ENCODE results near the gene IGFBPL1. TPM values are rescaled to one million over a fixed set of nuclear protein-coding genes. Genes with fewer than 3 reads are reported as not detected.

The IGFBPL1 gene
- total RNA-seq, 1 donor from 2014 or later: 0.35 TPM

DNA sequence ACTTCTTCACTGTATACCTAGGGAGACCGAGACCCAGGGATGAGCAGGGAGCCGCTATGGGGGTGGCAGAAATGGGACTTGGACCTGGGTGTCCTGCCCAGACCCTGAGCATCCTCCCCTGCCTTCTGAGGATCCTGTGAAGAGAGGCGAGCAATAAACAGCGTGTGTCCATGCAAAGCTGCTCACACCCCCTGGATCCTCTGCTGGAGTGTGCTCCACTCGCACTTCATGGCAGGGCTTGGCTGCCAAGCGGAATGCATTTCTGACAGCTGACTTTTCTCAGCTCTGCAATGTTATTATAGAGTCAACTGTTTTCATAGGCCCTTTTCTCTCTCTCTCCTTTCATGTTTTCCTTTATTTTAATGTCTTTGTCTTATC, 62.8 kb downstream of the IGFBPL1 start:
- H3K36me3 ChIP-seq: no peaks in the 10 kb centered on the region
- no peaks in the 10 kb centered on the region for H3K9me3 ChIP-seq
- H3K27me3 ChIP-seq (ENCODE audit: low read depth): no peaks in the 10 kb centered on the region
- H3K27ac ChIP-seq: no peak overlapping the region
- TF ChIP-seq CTCF (IDR thresholded peaks at IDR 0.05): no peak
- H3K4me1 ChIP-seq: peaks cover 9% of the 10 kb centered on the region
- ATAC-seq (peak in 1 of 2 donors; percentile 29), DNase-seq (no peak)
- no peak overlapping the region for H3K4me3 ChIP-seq
- intact Hi-C loops (cut with DNase I): no loop called here

DNA sequence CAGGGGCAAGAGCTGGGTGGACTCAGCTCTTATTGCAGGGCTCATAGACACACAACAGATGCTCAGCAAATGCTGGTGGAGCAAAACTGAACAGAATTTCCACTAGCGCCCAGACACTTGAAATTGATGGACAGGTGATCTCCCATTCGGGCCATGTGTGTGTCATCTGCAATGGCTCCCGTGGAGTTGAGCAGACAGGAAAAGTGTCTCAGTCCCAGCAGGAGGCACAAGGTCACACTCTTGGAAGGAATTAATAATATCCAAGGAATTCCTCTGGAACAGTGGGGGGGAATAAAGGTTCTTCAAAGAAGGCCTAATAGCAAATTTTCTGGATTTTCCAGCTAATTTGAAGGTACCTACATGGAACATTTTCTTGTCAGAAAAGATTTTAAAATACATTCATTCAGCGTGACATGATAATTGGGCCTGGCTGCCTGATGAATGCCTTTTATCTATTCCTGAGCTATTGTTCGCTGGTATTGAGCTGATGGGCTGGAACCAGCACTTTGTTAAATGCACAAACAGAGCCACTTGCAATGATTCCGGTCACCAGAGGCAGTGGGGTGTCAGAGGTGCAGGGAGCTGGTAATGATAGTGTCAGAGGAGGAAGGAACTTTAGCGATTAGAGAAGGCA, 63.3 kb downstream of the IGFBPL1 start:
- Histone ChIP-seq H3K4me3 (no peak overlapping the region), H3K27me3 (ENCODE audit: low read depth) (no peaks in the 10 kb centered on the region), H3K36me3 (no peaks in the 10 kb centered on the region), H3K27ac (no peak overlapping the region), H3K9me3 (no peaks in the 10 kb centered on the region), H3K4me1 (peaks cover 9% of the 10 kb centered on the region)
- DNase-seq (no peak), ATAC-seq (no peak)
- no peak for TF ChIP-seq CTCF (IDR thresholded peaks at IDR 0.05)
- intact Hi-C loops (cut with DNase I): no loop called here

- no peaks in the 10 kb centered on the region for H3K27me3 ChIP-seq (ENCODE audit: low read depth)
- no peak overlapping the region for H3K27ac ChIP-seq
Measured at GRCh38 chr9:38359689-38360385, 64.4 kb downstream of the IGFBPL1 start.

GRCh38 chr9:38359297-38359653, 65.0 kb downstream of the IGFBPL1 start:
- intact Hi-C loops (cut with DNase I): no loop called here
- Histone ChIP-seq H3K4me3 (no peak overlapping the region), H3K36me3 (no peaks in the 10 kb centered on the region), H3K4me1 (peaks cover 9% of the 10 kb centered on the region), H3K9me3 (no peaks in the 10 kb centered on the region), H3K27me3 (ENCODE audit: low read depth) (no peaks in the 10 kb centered on the region), H3K27ac (no peak overlapping the region)
- TF ChIP-seq CTCF (IDR thresholded peaks at IDR 0.05): no peak
- DNase-seq (no peak), ATAC-seq (no peak)

More at GRCh38 chr9:38359689-38360385, 64.4 kb downstream of the IGFBPL1 start:
- TF ChIP-seq CTCF (IDR thresholded peaks at IDR 0.05): no peak
- DNase-seq (no peak), ATAC-seq (no peak)
- H3K36me3 ChIP-seq: no peaks in the 10 kb centered on the region
- intact Hi-C loops (cut with DNase I): no loop called here
- H3K9me3 ChIP-seq: no peaks in the 10 kb centered on the region
- H3K4me1 ChIP-seq: peaks cover 9% of the 10 kb centered on the region
- H3K4me3 ChIP-seq: no peak overlapping the region

DNA sequence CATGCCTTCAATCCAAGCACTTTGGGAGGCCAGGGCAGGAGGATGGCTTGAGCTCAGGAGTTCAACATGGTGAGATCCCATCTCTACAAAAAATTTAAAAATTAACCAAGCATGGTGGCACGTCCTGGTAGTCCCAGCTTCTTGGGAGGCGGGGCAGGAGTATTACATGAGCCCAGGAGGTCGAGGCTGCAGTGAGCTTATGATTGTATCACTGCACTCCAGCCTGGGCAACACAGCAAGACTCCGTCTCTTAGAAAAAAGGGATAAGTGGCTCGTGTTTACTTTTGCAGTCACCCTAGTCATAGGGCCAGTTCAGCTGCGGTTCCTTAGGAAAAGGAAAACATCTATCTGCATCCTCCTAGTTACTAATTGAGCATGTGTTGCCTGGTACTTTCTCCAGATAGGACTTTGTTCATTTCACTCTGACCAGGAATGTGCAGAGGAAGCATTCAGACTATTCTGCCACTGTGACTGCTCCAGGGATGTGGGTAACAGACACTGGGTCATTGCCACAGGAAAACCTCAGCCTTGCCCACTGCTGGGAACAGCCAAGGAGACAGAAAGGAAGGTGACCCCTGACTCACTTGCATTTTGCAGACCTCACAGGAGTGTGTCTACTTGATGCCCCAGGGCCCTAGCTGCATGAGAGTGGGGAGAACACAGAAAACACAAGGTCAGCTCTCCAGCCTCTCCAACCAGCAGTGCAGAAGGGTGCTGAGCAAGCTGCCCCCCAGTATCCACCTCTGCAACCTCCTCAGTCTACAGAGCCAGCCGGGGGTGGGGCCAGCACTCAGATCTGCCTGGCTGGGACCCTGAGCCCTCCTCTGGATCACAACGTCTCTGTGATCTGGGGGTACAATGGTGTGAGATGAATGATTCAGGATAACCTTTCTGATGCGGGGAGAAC, 65.6 kb downstream of the IGFBPL1 start:
- intact Hi-C loops (cut with DNase I): no loop called here
- Histone ChIP-seq H3K4me1 (peaks cover 9% of the 10 kb centered on the region), H3K27me3 (ENCODE audit: low read depth) (no peaks in the 10 kb centered on the region), H3K27ac (no peak overlapping the region), H3K9me3 (no peaks in the 10 kb centered on the region), H3K4me3 (no peak overlapping the region), H3K36me3 (no peaks in the 10 kb centered on the region)
- no peak for TF ChIP-seq CTCF (IDR thresholded peaks at IDR 0.05)
- no peak for DNase-seq
- ATAC-seq: no peak
